ENCODE data around the gene HUNK. TPM values are rescaled to one million over a fixed set of nuclear protein-coding genes. Genes with fewer than 3 reads are reported as not detected.

Gene HUNK
- total RNA-seq, 4 donors from 2014 or later = 4.8 to 5.9 (median 5.6) TPM

- 64% methylated on average over 5 of the region's 5 CpGs for WGBS
- H3K36me3 ChIP-seq = no peaks in the 10 kb centered on the region
- TF ChIP-seq POLR2A (IDR thresholded peaks at IDR 0.05) (no peak), CTCF (IDR thresholded peaks at IDR 0.05) (no peak)
- H3K9me3 ChIP-seq = no peaks in the 10 kb centered on the region
- H3K4me3 ChIP-seq = no peak overlapping the region
- DNase-seq (ENCODE audit: low spot score in 2 of 2) = no peak
- no peak overlapping the region for H3K27ac ChIP-seq
- H3K4me1 ChIP-seq = peaks cover 27% of the 10 kb centered on the region
- H3K27me3 ChIP-seq = no peaks in the 10 kb centered on the region
These were observed 147.7 kb downstream of the HUNK start for GRCh38 chr21:32020564-32020963.

- Histone ChIP-seq H3K9me3 (no peaks in the 10 kb centered on the region), H3K36me3 (no peaks in the 10 kb centered on the region), H3K27ac (peak overlapping the region; percentile 45), H3K4me1 (peaks cover 22% of the 10 kb centered on the region), H3K27me3 (no peaks in the 10 kb centered on the region), H3K4me3 (no peak overlapping the region)
- DNase-seq (ENCODE audit: low spot score in 2 of 2) = no peak
- TF ChIP-seq POLR2AphosphoS5 (IDR thresholded peaks at IDR 0.05) (no peak), CTCF (IDR thresholded peaks at IDR 0.05) (no peak), POLR2A (IDR thresholded peaks at IDR 0.05) (no peak)
- 24% methylated on average over 10 of the region's 12 CpGs for WGBS
These were observed 148.6 kb downstream of the HUNK start for GRCh38 chr21:32021319-32021994.

- DNase-seq (ENCODE audit: low spot score in 2 of 2) = no peak
- TF ChIP-seq CTCF (IDR thresholded peaks at IDR 0.05) = no peak
- TF ChIP-seq POLR2A (IDR thresholded peaks at IDR 0.05) = no peak
- no peak for TF ChIP-seq POLR2AphosphoS5 (IDR thresholded peaks at IDR 0.05)
- H3K27me3 ChIP-seq = no peaks in the 10 kb centered on the region
- H3K4me3 ChIP-seq = no peak overlapping the region
- H3K36me3 ChIP-seq = no peaks in the 10 kb centered on the region
- H3K27ac ChIP-seq = peak overlapping the region; percentile 45
- peaks cover 22% of the 10 kb centered on the region for H3K4me1 ChIP-seq
- WGBS = 49% methylated on average over 6 of the region's 6 CpGs
- no peaks in the 10 kb centered on the region for H3K9me3 ChIP-seq
These were observed 149.3 kb downstream of the HUNK start for GRCh38 chr21:32022146-32022545.

- H3K36me3 ChIP-seq = no peaks in the 10 kb centered on the region
- WGBS = 65% methylated on average over 7 of the region's 7 CpGs
- H3K27ac ChIP-seq = no peak overlapping the region
- TF ChIP-seq POLR2AphosphoS5 (IDR thresholded peaks at IDR 0.05) (no peak), EP300 (IDR thresholded peaks at IDR 0.05) (no peak), POLR2A (IDR thresholded peaks at IDR 0.05) (no peak), CTCF (IDR thresholded peaks at IDR 0.05) (no peak)
- H3K9me3 ChIP-seq = no peaks in the 10 kb centered on the region
- H3K4me3 ChIP-seq = no peak overlapping the region
- no peaks in the 10 kb centered on the region for H3K4me1 ChIP-seq
- no peaks in the 10 kb centered on the region for H3K27me3 ChIP-seq
- no peak for DNase-seq (ENCODE audit: low spot score in 2 of 2)
These were observed 157.4 kb downstream of the HUNK start for GRCh38 chr21:32030146-32030652.

- H3K9me3 ChIP-seq = no peaks in the 10 kb centered on the region
- H3K4me1 ChIP-seq = no peaks in the 10 kb centered on the region
- no peaks in the 10 kb centered on the region for H3K36me3 ChIP-seq
- 85% methylated on average over 5 of the region's 5 CpGs for WGBS
- DNase-seq (ENCODE audit: low spot score in 2 of 2) = no peak
- H3K27me3 ChIP-seq = no peaks in the 10 kb centered on the region
- no peak overlapping the region for H3K4me3 ChIP-seq
- TF ChIP-seq POLR2A (IDR thresholded peaks at IDR 0.05) (no peak), POLR2AphosphoS5 (IDR thresholded peaks at IDR 0.05) (no peak), CTCF (IDR thresholded peaks at IDR 0.05) (no peak), EP300 (IDR thresholded peaks at IDR 0.05) (no peak)
- H3K27ac ChIP-seq = no peak overlapping the region
These were observed 162.0 kb downstream of the HUNK start for GRCh38 chr21:32034850-32035249.

Measured in suprapubic skin (tissue), 4 donors.